DMS79 treated with DMSO at 0.1 percent for 48 hours (cell line): ENCODE data around the gene CCNT1.

Experiments used
- DNase-seq: peaks from one replicate; lab custom pipeline; 2025; lab: John Stamatoyannopoulos, UW

The CCNT1 gene

GRCh38 chr12:48640854-48641253 lies 75.7 kb downstream of the CCNT1 start:
- no peak for DNase-seq

GRCh38 chr12:48640428-48640827 lies 76.1 kb downstream of the CCNT1 start:
- DNase-seq, result no peak
